GM23338 (cell line): ENCODE data around the gene ATP2A3. TPM values are rescaled to one million over a fixed set of nuclear protein-coding genes. Genes with fewer than 3 reads are reported as not detected.

Experiments
- ATAC-seq: fragments of 200-7000 bp; cut with Tn5 transposase; 3 replicates; pipeline ENCODE4 v1.9.1; 2020
- DNase-seq: peaks from one replicate; pipeline ENCODE4 v3.0.0-alpha.2; 2015; ENCODE audit warnings: low spot score
- H2AFZ ChIP-seq: fragments of 200-600 bp; sonication (generic); 2 replicates; pipeline ENCODE4 v1.8.0; 2016; ENCODE audit warnings: antibody characterized with exemption, mild to moderate bottlenecking, moderate library complexity
- H3F3A ChIP-seq: fragments of 200-600 bp; sonication (generic); replicated peaks from 2 replicates; pipeline ENCODE4 v1.8.0; 2017; ENCODE audit warnings: antibody characterized with exemption, mixed run types, low read depth
- H3K27ac ChIP-seq: fragments of 200-600 bp; sonication (generic); 2 replicates; pipeline ENCODE4 v1.6.1; 2016; ENCODE audit warnings: low read depth
- H3K27me3 ChIP-seq: fragments of 200-600 bp; sonication (generic); 2 replicates; pipeline ENCODE4 v1.8.0; 2016; ENCODE audit warnings: mild to moderate bottlenecking, mixed run types, moderate library complexity; ENCODE audit not compliant: insufficient read depth
- H3K36me3 ChIP-seq: fragments of 200-600 bp; sonication (generic); 2 replicates; pipeline ENCODE4 v1.8.0; 2016; ENCODE audit warnings: mild to moderate bottlenecking; ENCODE audit not compliant: insufficient read depth
- H3K4me1 ChIP-seq: fragments of 200-600 bp; sonication (generic); 2 replicates; pipeline ENCODE4 v1.8.0; 2016; ENCODE audit warnings: mild to moderate bottlenecking, moderate library complexity; ENCODE audit not compliant: insufficient read depth
- H3K4me2 ChIP-seq: fragments of 200-600 bp; sonication (generic); 2 replicates; pipeline ENCODE4 v1.7.1; 2017; ENCODE audit warnings: mixed run types
- H3K4me3 ChIP-seq: fragments of 200-600 bp; sonication (generic); 2 replicates; pipeline ENCODE4 v1.6.1; 2016; ENCODE audit warnings: mixed run types
- H3K79me2 ChIP-seq: fragments of 200-600 bp; sonication (generic); replicated peaks from 2 replicates; pipeline ENCODE4 v1.8.0; 2017; ENCODE audit warnings: mild to moderate bottlenecking; ENCODE audit not compliant: insufficient read depth
- H3K9me2 ChIP-seq: fragments of 200-600 bp; sonication (generic); 2 replicates; pipeline ENCODE4 v1.8.0; 2017; ENCODE audit not compliant: insufficient read depth
- H4K20me1 ChIP-seq: fragments of 200-600 bp; sonication (generic); replicated peaks from 2 replicates; pipeline ENCODE4 v1.8.0; 2017; ENCODE audit warnings: mild to moderate bottlenecking; ENCODE audit not compliant: insufficient read depth
- H3K27ac Mint-ChIP-seq: 2 replicates; pipeline ENCODE4 v1.8.0; 2020; ENCODE audit warnings: inconsistent platforms, mild to moderate bottlenecking, moderate library complexity, mixed read lengths
- H3K27me3 Mint-ChIP-seq: 3 replicates; pipeline ENCODE4 v1.8.0; 2022; ENCODE audit warnings: low read depth, mild to moderate bottlenecking, moderate library complexity, mixed read lengths, inconsistent platforms; ENCODE audit not compliant: insufficient read depth, poor library complexity
- H3K36me3 Mint-ChIP-seq: 3 replicates; pipeline ENCODE4 v1.8.0; 2021; ENCODE audit warnings: low read depth, mild to moderate bottlenecking, inconsistent platforms, moderate library complexity, mixed read lengths
- H3K4me1 Mint-ChIP-seq: 3 replicates; pipeline ENCODE4 v1.8.0; 2020; ENCODE audit warnings: mild to moderate bottlenecking, inconsistent platforms, mixed read lengths
- H3K4me3 Mint-ChIP-seq: 3 replicates; pipeline ENCODE4 v1.8.0; 2021; ENCODE audit warnings: moderate library complexity, mild to moderate bottlenecking, inconsistent platforms, mixed read lengths
- H3K9me3 Mint-ChIP-seq: 3 replicates; pipeline ENCODE4 v1.8.0; 2020; ENCODE audit warnings: moderate library complexity, mild to moderate bottlenecking, inconsistent platforms, mixed read lengths
- CREB1 ChIP-seq: fragments of 250-450 bp; sonication (Bioruptor Pico); IDR thresholded peaks from 2 replicates; pipeline ENCODE4 v1.5.0; 2020; ENCODE audit warnings: low read depth, mild to moderate bottlenecking, moderate library complexity
- CTCF ChIP-seq, 2 experiments: fragments of 200-600 bp in 1 of 2; sonication (generic) in 1 of 2; conservative IDR thresholded peaks; 2 replicates each; pipeline versions ENCODE4 v1.5.1 to v1.6.1; 2016 to 2017; ENCODE audit warnings: antibody characterized with exemption in 2 of 2, low read depth in 2 of 2, mild to moderate bottlenecking in 2 of 2, moderate library complexity in 1 of 2
- ETS1 ChIP-seq: IDR thresholded peaks from 2 replicates; pipeline ENCODE4 v1.6.1; 2016; ENCODE audit warnings: antibody characterized with exemption
- EZH2 ChIP-seq: fragments of 200-600 bp; sonication (generic); IDR thresholded peaks from one replicate; pipeline ENCODE4 v1.8.0; 2017; ENCODE audit warnings: antibody characterized with exemption, mild to moderate bottlenecking, low read depth; ENCODE audit not compliant: unreplicated experiment
- EZH2phosphoT487 ChIP-seq: fragments of 200-600 bp; sonication (generic); IDR thresholded peaks from one replicate; pipeline ENCODE4 v1.8.1; 2018; ENCODE audit warnings: antibody characterized with exemption; ENCODE audit not compliant: unreplicated experiment
- JUNB ChIP-seq: IDR thresholded peaks from one replicate; pipeline ENCODE4 v1.6.1; 2016; ENCODE audit warnings: antibody characterized with exemption; ENCODE audit not compliant: unreplicated experiment
- NANOG ChIP-seq: IDR thresholded peaks from 2 replicates; pipeline ENCODE4 v1.6.1; 2016; ENCODE audit warnings: antibody characterized with exemption, borderline replicate concordance
- POLR2AphosphoS5 ChIP-seq: IDR thresholded peaks from 2 replicates; pipeline ENCODE4 v1.6.1; 2016; ENCODE audit warnings: antibody characterized with exemption, low read depth
- REST ChIP-seq: IDR thresholded peaks from one replicate; pipeline ENCODE4 v1.6.1; 2018; ENCODE audit warnings: antibody characterized with exemption; ENCODE audit not compliant: unreplicated experiment
- STAT1 ChIP-seq: IDR thresholded peaks from one replicate; pipeline ENCODE4 v1.6.1; 2016; ENCODE audit warnings: antibody characterized with exemption; ENCODE audit not compliant: unreplicated experiment
- ZNF114 ChIP-seq: fragments of 250-450 bp; sonication (Bioruptor Pico); IDR thresholded peaks from 2 replicates; pipeline ENCODE4 v1.5.0; 2020; ENCODE audit warnings: mild to moderate bottlenecking, moderate library complexity
- ZNF331 ChIP-seq: fragments of 250-450 bp; sonication (Bioruptor Pico); IDR thresholded peaks from 2 replicates; pipeline ENCODE4 v1.5.0; 2020; ENCODE audit warnings: low read depth, mild to moderate bottlenecking, moderate library complexity
- ZNF462 ChIP-seq: fragments of 250-450 bp; sonication (Bioruptor Pico); IDR thresholded peaks from 2 replicates; pipeline ENCODE4 v1.5.0; 2020; ENCODE audit warnings: mild to moderate bottlenecking, moderate library complexity
- polyA plus RNA-seq: library from polyadenylated mRNA; unstranded; fragments of >200 nt; fragmentation: Nextera tagmentation; extraction: Ambion mirVana; gene quantifications from 2 replicates; pipeline ENCODE4 v1.2.1, GENCODE V29; 2016
- total RNA-seq: library from RNA; depleted of rRNA; stranded (reverse); fragments of >200 nt; shearing (Covaris generic); gene quantifications from 2 replicates; pipeline ENCODE4 v1.2.3, GENCODE V29; 2014

The ATP2A3 gene
- total and polyA plus RNA-seq, 2 experiments from 2014 or later: 9.6 to 35.2 TPM

- no peak overlapping the region for H2AFZ ChIP-seq
- H3K9me2 ChIP-seq: no peaks in the 10 kb centered on the region
- H3K4me2 ChIP-seq: no peak overlapping the region
- no peaks in the 10 kb centered on the region for H3K36me3 ChIP-seq
- H3K9me3 Mint-ChIP-seq: no peaks in the 10 kb centered on the region
- no peak overlapping the region for H3K27ac ChIP-seq
- TF ChIP-seq NANOG (no peak), POLR2AphosphoS5 (no peak), JUNB (no peak), REST (no peak), ZNF331 (no peak), EZH2phosphoT487 (no peak), ZNF114 (CRISPR knock-in tag) (no peak), CTCF (conservative IDR thresholded peaks at IDR 0.05; ENCODE audit: low read depth in 2 of 2) (no peak), ZNF462 (no peak), STAT1 (no peak), CREB1 (CRISPR knock-in tag) (no peak), ETS1 (no peak), EZH2 (no peak)
- no peaks in the 10 kb centered on the region for H3K27me3 ChIP-seq
- H3K27ac Mint-ChIP-seq: no peak overlapping the region
- H3F3A ChIP-seq: no peaks in the 10 kb centered on the region
- no peaks in the 10 kb centered on the region for H3K4me1 ChIP-seq
- H3K4me3 Mint-ChIP-seq: no peak overlapping the region
- H3K36me3 Mint-ChIP-seq: no peaks in the 10 kb centered on the region
- peaks cover 10% of the 10 kb centered on the region for H3K27me3 Mint-ChIP-seq
- H3K4me3 ChIP-seq: no peak overlapping the region
- H4K20me1 ChIP-seq: no peaks in the 10 kb centered on the region
- no peaks in the 10 kb centered on the region for H3K79me2 ChIP-seq
- DNase-seq (no peak), ATAC-seq (peak; percentile 29)
- peaks cover 13% of the 10 kb centered on the region for H3K4me1 Mint-ChIP-seq
Measured at GRCh38 chr17:3925684-3926485, 38.4 kb downstream of the ATP2A3 start.
